Liver (tissue), 9 donors: Measurements from ENCODE around the gene TMEM120B. TPM values are rescaled to one million over a fixed set of nuclear protein-coding genes. Genes with fewer than 3 reads are reported as not detected.

Source experiments
- DNase-seq: peaks from one replicate; pipeline ENCODE4 v3.0.0-alpha.2; 2017; ENCODE audit warnings: low spot score
- H3K27ac ChIP-seq, 2 donors: one replicate each; pipeline ENCODE4 v1.7.0; 2013; ENCODE audit warnings: inconsistent platforms in 2 of 2, low read length in 2 of 2, control low read depth in 1 of 2, low read depth in 1 of 2, mild to moderate bottlenecking in 1 of 2
- H3K27me3 ChIP-seq, 4 donors: one replicate each; pipeline versions ENCODE4 v1.6.1 to v1.7.0; 2013; ENCODE audit warnings: low read length in 3 of 4, inconsistent platforms in 1 of 4, mild to moderate bottlenecking in 1 of 4, moderate library complexity in 1 of 4; ENCODE audit not compliant: control insufficient read depth in 4 of 4, insufficient read depth in 4 of 4
- H3K36me3 ChIP-seq, 4 donors: one replicate each; pipeline versions ENCODE4 v1.6.1 to v1.7.0; 2013; ENCODE audit warnings: low read length in 3 of 4, mild to moderate bottlenecking in 3 of 4, low read depth in 1 of 4, moderate library complexity in 1 of 4; ENCODE audit not compliant: control insufficient read depth in 4 of 4, insufficient read depth in 3 of 4
- H3K4me1 ChIP-seq, 4 donors: one replicate each; pipeline versions ENCODE4 v1.6.1 to v1.7.0; 2013; ENCODE audit warnings: low read length in 3 of 4, mild to moderate bottlenecking in 3 of 4, moderate library complexity in 1 of 4; ENCODE audit not compliant: control insufficient read depth in 4 of 4, insufficient read depth in 4 of 4
- H3K4me3 ChIP-seq, 3 donors: one replicate each; pipeline versions ENCODE4 v1.6.1 to v1.7.0; 2013; ENCODE audit warnings: low read length in 3 of 3, control low read depth in 1 of 3, low read depth in 1 of 3, mild to moderate bottlenecking in 1 of 3
- H3K9ac ChIP-seq, 2 donors: one replicate each; pipeline ENCODE4 v1.7.0; 2013; ENCODE audit warnings: low read length in 2 of 2, mild to moderate bottlenecking in 2 of 2, moderate library complexity in 2 of 2, control low read depth in 1 of 2, low read depth in 1 of 2
- H3K9me3 ChIP-seq, 4 donors: one replicate each; pipeline versions ENCODE4 v1.6.1 to v1.7.0; 2013; ENCODE audit warnings: low read length in 3 of 4; ENCODE audit not compliant: control insufficient read depth in 4 of 4
- ATF3 ChIP-seq: IDR thresholded peaks from 2 replicates; pipeline ENCODE4 v1.6.1; 2016; ENCODE audit warnings: antibody characterized with exemption
- CTCF ChIP-seq: fragments of 150-350 bp; IDR thresholded peaks from 2 replicates; pipeline ENCODE4 v1.5.1; 2017; ENCODE audit warnings: improper control_type of control experiment, low read depth, low read length; ENCODE audit not compliant: missing input control
- FOXA1 ChIP-seq: IDR thresholded peaks from 2 replicates; pipeline ENCODE4 v1.6.1; 2016; ENCODE audit warnings: antibody characterized with exemption
- FOXA2 ChIP-seq: IDR thresholded peaks from 2 replicates; pipeline ENCODE4 v1.6.1; 2016; ENCODE audit warnings: antibody characterized with exemption
- HNF4A ChIP-seq, 2 donors: conservative IDR thresholded peaks; 2 replicates each; pipeline ENCODE4 v1.6.1; 2016; ENCODE audit warnings: antibody characterized with exemption in 2 of 2, mild to moderate bottlenecking in 2 of 2
- MAX ChIP-seq: IDR thresholded peaks from 2 replicates; pipeline ENCODE4 v1.6.1; 2016; ENCODE audit warnings: antibody characterized with exemption
- NR2F2 ChIP-seq: IDR thresholded peaks from 2 replicates; pipeline ENCODE4 v1.6.1; 2016; ENCODE audit warnings: antibody characterized with exemption
- RAD21 ChIP-seq, 2 donors: IDR thresholded peaks; 2 replicates each; pipeline ENCODE4 v1.6.1; 2016; ENCODE audit warnings: antibody characterized with exemption in 2 of 2, mild to moderate bottlenecking in 2 of 2
- RXRA ChIP-seq, 2 donors: IDR thresholded peaks; 2 replicates each; pipeline ENCODE4 v1.6.1; 2017 to 2018; ENCODE audit warnings: antibody characterized with exemption in 2 of 2, mild to moderate bottlenecking in 1 of 2
- SP1 ChIP-seq: IDR thresholded peaks from 2 replicates; pipeline ENCODE4 v1.6.1; 2018; ENCODE audit warnings: antibody characterized with exemption, mild to moderate bottlenecking
- TAF1 ChIP-seq: conservative IDR thresholded peaks from 2 replicates; pipeline ENCODE4 v1.6.1; 2016; ENCODE audit warnings: antibody characterized with exemption, mild to moderate bottlenecking
- YY1 ChIP-seq: IDR thresholded peaks from 2 replicates; pipeline ENCODE4 v1.6.1; 2016; ENCODE audit warnings: antibody characterized with exemption, mild to moderate bottlenecking
- ZBTB33 ChIP-seq: IDR thresholded peaks from 2 replicates; pipeline ENCODE4 v1.6.1; 2016; ENCODE audit warnings: antibody characterized with exemption
- WGBS: extraction: QIAGEN DNeasy Blood & Tissue Kit; methylation state at CpG from one replicate; pipeline ENCODE4 v1.1.7; 2013; 5-methylcytosine and 5-hydroxymethylcytosine counted together
- polyA plus RNA-seq, 2 donors: library from polyadenylated mRNA; stranded (reverse) in 1 of 2; unstranded in 1 of 2; fragments of 200-250 nt in 1 of 2; fragments of >200 nt in 1 of 2; fragmentation: Nextera tagmentation in 1 of 2; extraction: Ambion mirVana in 1 of 2; gene quantifications; one replicate each; pipeline versions ENCODE4 v1.2.1 to v1.2.3, GENCODE V29; 2013 to 2015
- total RNA-seq, 2 donors: library from RNA; depleted of rRNA; stranded (reverse); fragments of >200 nt; gene quantifications; one replicate each; pipeline ENCODE4 v1.2.3, GENCODE V29; 2014
- donor health status: healthy.
- donor health status: healthy.
- donor health status: healthy.
- donor health status: healthy.
- donor health status: healthy.

Gene TMEM120B
- total and polyA plus RNA-seq, 4 donors = 1.6 to 9.2 (median 3.4) TPM

GRCh38 chr12:121709478-121709961, 3.0 kb upstream of the TMEM120B start:
- no peaks in the 10 kb centered on the region for H3K36me3 ChIP-seq
- H3K9me3 ChIP-seq = no peaks in the 10 kb centered on the region
- H3K27ac ChIP-seq = no peak overlapping the region
- no peak overlapping the region for H3K9ac ChIP-seq
- no peaks in the 10 kb centered on the region for H3K27me3 ChIP-seq
- WGBS = 82% methylated on average over 5 of the region's 5 CpGs
- no peak for TF ChIP-seq RXRA (IDR thresholded peaks at IDR 0.05)
- no peak overlapping the region for H3K4me3 ChIP-seq
- peaks cover 8 to 22% (median 17%) of the 10 kb centered on the region in 4 donors for H3K4me1 ChIP-seq
- DNase-seq = no peak

GRCh38 chr12:121711361-121712189, 977 bp upstream of the TMEM120B start:
- no peaks in the 10 kb centered on the region for H3K27me3 ChIP-seq
- WGBS = 56% methylated on average over 24 of the region's 24 CpGs
- H3K4me3 ChIP-seq = peak overlapping the region; percentile 63 to 92 (median 80)
- TF ChIP-seq FOXA2 (no peak), TAF1 (peak; percentile 27), YY1 (no peak)
- peak overlapping the region; percentile 70 to 88 for H3K9ac ChIP-seq
- DNase-seq = no peak
- H3K27ac ChIP-seq = peak overlapping the region; percentile 80 to 96
- peaks cover 8 to 22% (median 17%) of the 10 kb centered on the region in 4 donors for H3K4me1 ChIP-seq
- H3K9me3 ChIP-seq = no peaks in the 10 kb centered on the region
- no peaks in the 10 kb centered on the region for H3K36me3 ChIP-seq

GRCh38 chr12:121712190-121712460, 427 bp upstream of the TMEM120B start:
- Histone ChIP-seq H3K27ac (peak overlapping the region; percentile 80 to 96), H3K36me3 (no peaks in the 10 kb centered on the region), H3K27me3 (no peaks in the 10 kb centered on the region), H3K9me3 (no peaks in the 10 kb centered on the region), H3K4me1 (peaks cover 8 to 22% (median 17%) of the 10 kb centered on the region in 4 donors), H3K9ac (peak overlapping the region; percentile 70 to 88), H3K4me3 (peak overlapping the region; percentile 63 to 92 (median 80))
- under 1% methylated on average over 16 of the region's 16 CpGs for WGBS
- DNase-seq = peak; percentile 65
- TF ChIP-seq HNF4A (conservative IDR thresholded peaks at IDR 0.05) = peak in 1 of 2 donors; percentile 28
- TF ChIP-seq RAD21 (IDR thresholded peaks at IDR 0.05) = peak in 1 of 2 donors; percentile 17
- TF ChIP-seq MAX = no peak
- TF ChIP-seq NR2F2 = peak; percentile 31
- TF ChIP-seq RXRA (IDR thresholded peaks at IDR 0.05) = peak; percentile 36 to 55
- TF ChIP-seq YY1 = peak; percentile 36
- TF ChIP-seq FOXA2 = no peak
- TF ChIP-seq ATF3 = no peak
- no peak for TF ChIP-seq SP1

GRCh38 chr12:121713257-121713777, 765 bp downstream of the TMEM120B start:
- peak overlapping the region; percentile 74 to 80 (median 79) for H3K4me3 ChIP-seq
- DNase-seq = peak; percentile 70
- no peaks in the 10 kb centered on the region for H3K27me3 ChIP-seq
- WGBS = 37% methylated on average over 14 of the region's 14 CpGs
- peaks cover 8 to 22% (median 17%) of the 10 kb centered on the region in 4 donors for H3K4me1 ChIP-seq
- no peaks in the 10 kb centered on the region for H3K36me3 ChIP-seq
- H3K27ac ChIP-seq = peak overlapping the region in 1 of 2 donors; percentile 96
- peak overlapping the region in 1 of 2 donors; percentile 80 for H3K9ac ChIP-seq
- H3K9me3 ChIP-seq = no peaks in the 10 kb centered on the region
- TF ChIP-seq NR2F2 (no peak), HNF4A (conservative IDR thresholded peaks at IDR 0.05) (no peak), CTCF (no peak), FOXA2 (no peak), ZBTB33 (no peak), TAF1 (no peak), RXRA (IDR thresholded peaks at IDR 0.05) (no peak), ATF3 (no peak), FOXA1 (no peak), MAX (no peak)
